Measurements from ENCODE around the gene UVRAG.
A peak's percentile ranks its signal among the peaks of the same experiment; 100 is the strongest.
"Not testable (repeated sequence)": the region's sequence is repeated elsewhere in the genome, so short reads cannot be mapped to it uniquely, and the experiment has no call there.

Gene UVRAG

DNA sequence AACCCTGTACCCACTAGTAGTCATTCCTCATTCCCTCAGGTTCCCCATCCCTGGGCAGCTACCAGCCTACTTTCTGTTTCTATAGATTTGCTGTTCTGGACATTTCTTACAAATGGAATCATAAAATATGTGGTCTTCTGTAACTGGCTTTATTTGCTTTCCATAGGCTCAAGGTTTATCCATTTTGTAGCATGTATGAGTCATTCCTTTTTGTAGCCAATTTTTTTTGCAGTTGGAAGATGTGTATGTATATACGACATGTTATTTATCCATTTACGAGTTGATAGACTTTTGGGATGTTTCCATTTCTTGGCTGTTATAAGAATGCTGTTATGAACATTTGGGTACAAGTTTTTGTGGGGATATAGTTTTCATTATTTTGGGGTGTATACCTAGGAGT is 260.7 kb downstream of the UVRAG start:
- no peak for DNase-seq (ENCODE audit: low spot score)

DNA sequence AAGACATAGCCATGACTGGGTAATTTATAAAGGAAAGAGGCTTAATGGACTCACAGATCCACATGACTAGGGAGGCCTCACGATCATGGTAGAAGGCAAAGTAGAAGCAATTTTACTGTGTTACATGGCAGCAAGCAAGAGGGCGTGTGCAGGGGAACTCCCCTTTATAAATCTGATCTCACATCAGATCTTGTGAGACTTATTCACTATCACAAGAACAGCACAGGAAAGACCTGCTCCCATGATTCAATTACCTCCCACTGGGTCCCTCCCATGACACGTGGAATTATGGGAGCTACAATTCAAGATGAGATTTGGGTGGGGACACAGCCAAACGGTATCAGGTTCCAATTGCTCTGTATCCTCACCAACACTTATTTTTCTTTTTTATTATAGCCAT is 261.2 kb downstream of the UVRAG start:
- not testable (repeated sequence) for DNase-seq (ENCODE audit: low spot score)

DNA sequence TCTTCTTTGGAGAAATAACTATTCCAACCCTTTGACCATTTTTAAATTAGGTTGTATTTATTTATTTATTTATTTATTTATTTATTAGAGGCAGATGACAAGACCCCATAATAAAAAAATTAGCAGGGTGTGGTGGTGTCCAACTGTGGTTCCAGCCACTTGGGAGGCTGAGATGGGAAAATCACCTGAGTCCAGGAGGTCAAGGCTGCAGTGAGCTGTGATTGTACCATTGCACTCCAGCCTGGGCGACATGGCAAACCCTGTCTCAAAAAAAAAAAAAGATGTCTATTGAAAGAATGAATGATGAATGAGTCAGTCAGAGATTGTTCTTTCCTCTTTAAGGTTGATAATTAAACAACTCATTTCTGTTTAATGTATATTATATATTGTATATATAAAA is 261.7 kb downstream of the UVRAG start:
- DNase-seq (ENCODE audit: low spot score) = no peak

DNA sequence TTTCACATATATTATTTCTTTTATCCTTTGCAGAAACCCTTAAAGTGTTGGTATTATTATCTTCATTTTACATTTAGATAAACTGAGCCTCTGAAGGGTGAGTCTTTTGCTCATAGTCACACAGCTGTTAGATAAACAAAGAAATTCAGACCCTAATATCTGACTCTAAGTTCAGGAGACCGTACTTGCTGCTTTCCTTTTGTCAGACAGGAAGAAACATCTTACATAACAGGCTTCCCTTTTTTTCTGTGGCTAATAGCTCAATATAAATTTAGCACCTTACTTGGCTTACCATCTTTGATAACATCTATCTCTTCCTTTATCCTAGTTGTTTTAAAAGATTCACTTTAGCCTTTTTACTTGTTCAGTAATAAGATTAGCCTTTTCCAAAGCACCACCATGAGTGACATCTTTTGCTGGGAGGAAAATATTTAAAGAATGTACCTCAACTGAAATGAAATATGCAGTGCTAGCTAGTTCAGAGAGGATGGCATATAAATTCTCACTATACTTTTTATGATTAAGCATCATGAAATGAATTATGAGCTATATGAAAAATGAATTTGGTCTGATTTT is 262.7 kb downstream of the UVRAG start:
- DNase-seq (ENCODE audit: low spot score) = peak; percentile 26

DNA sequence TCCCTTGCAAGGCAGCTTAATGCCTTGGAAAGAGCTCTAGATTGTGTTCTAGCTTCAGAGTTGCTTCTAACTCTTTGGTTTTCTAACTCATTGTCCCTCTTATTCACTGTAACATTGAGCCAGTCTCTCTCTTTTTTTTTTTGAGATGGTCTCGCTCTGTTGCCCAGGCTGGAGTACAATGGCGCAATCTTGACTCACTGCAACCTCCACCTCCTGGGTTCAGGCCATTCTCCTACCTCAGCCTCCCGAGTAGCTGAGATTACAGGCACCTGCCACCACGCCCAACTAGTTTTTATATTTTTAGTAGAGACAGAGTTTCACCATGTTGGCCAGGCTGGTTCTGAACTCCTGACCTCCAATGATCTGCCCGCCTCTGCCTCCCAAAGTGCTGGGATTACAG is 266.1 kb downstream of the UVRAG start:
- not testable (repeated sequence) for DNase-seq (ENCODE audit: low spot score)

DNA sequence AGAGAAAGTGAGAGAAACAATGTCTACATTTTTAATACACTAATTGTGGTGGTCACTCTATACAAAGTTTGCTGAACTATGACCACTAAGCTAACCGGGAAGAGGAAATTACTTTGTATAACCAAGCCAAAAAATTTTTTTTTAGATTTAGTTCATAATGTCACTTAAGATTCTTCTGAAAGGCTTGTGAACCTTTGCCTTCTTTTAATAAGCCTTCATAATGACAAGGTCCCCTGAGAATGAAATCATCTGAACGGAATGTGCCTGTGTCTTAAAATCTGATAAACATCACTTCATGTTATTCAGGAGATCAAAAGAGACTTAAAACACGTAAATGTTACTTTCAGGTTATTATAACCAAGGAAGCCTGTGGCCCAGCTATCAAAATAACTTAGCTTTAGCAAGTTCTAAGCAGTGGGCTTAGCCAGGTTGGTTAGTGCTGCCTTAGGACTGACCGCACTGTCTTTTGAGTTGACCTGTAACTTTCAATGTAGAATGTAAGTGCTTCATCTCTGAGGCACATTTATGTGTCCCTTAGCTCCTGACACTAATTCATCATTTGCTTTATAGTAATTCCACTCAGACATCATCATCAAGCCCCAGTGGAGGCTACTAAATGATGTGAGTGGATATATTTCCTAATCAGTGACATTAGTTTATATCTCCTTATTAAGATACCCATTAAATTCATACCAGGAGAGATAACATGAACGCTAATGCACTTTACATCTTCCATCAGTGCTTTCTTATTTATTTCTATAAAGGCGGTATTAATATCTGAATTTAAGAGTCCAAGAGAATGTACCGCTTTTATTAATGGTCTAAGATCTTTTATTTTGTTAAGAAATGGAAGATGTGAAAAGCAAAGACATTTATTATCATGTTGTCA is 268.8 kb downstream of the UVRAG start:
- no peak for DNase-seq (ENCODE audit: low spot score)

DNA sequence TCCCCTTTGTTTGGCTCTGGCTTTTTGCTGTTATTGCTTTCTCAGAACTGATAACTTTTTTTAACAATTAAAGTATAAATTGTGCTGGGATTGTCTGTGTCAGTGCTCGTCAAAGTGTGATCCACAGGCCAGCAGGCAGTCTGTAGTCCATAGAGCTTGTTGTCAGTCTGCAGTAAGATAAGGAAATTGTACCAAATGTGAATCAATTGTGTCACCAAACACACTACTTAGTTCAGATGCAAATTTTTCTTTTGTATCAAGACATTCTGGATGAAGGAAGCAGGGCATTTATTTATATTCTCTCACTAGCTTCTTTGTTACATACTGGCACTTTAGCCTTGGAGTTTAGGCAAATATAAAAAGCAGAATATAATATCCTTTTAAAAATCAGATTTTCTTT is 270.3 kb downstream of the UVRAG start:
- DNase-seq (ENCODE audit: low spot score) = no peak

DNA sequence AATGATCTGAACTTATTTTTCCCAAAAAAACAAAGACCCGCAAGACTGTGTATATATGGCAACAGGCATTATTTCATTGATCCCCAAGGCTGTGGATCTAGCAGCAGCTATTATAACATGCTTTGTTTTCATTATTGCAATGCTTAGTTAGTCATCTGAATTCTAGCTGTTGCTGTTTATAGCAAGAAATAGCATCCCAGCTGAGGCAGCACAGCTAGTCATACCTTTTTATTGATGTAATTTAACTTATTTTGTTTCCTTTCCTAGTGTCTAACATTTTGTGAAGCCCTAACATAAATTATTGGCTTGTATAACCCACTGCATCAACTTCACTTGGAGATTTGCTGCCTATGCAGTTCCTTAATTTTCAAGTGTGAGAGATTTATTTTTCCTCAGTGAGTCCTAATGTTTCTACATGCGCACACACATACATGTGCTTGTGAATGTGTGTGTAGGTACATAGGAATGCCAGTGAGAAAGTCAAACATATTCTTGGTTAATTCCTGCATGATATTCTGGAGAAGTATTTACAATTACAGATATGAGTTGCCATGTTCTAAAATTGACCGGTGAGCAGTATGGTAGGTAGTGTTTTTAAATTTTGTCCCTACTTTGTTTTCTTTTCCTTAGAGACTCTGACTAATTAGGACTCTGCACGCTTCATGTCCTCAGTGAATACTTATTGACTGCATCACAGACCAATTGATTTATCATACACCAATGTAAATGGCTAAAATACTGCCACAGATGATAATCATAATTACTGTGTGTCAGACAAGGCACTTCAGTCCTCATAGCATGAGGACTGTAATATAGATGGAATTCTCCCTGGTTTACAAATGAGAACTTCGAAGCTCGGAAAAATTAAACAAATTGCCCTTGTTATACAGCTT is 272.0 kb downstream of the UVRAG start:
- DNase-seq (ENCODE audit: low spot score) = peak; percentile 45

DNA sequence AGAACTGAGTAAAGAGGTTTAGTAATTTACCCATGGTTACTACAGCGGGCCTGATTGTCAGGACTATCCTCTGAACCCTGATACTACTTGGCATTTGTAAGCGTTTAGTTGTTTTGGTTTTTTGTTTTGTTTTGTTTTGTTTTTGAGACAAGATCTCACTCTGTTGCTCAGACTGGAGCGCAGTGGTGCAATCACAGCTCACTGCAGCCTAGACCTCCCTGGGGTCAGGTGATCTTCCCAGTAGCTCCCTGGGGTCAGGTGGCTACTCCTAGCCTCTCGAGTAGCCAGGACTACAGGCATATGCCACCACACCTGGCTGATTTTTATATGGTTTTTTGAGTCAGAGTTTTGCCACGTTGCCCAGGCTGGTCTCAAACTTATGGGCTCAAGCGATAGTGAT is 272.7 kb downstream of the UVRAG start:
- DNase-seq (ENCODE audit: low spot score) = no peak

DNA sequence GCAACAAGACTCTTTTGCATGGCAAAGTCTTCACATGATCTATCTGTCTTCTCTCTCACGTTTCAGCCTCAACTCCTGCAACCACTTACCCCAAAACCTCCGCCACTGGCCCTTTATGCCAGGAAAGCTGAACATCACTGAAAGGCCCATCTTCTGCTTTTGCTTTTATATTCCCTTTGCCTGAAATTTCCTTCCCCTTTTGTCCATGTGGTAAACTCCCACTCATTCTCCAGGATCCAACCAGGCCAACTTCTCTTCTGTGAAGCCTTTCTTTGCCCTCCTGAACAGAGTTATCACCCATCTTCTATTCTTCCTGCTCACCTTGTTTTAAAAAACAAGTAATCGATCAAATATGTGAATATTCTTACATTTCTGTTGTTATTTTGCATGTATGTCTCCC is 273.5 kb downstream of the UVRAG start:
- no peak for DNase-seq (ENCODE audit: low spot score)

DNA sequence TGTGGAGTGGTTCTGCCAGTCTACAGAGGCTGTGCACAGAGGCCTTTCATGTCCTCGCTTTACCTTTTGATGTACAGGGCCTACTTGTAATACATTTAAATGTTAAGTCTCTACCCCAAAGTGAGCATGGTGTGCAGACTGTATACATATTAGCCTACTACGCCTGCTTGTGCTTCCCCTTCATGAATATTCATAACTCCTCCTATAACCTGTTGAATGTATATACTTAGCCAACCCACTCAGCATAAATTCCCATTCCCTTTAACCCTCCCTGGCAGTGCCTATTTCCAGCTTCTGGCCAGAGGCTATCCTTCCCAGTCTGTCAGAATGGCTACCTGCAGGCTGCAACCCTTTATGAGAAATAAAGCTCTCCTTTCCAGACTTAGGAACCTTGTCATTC is 275.2 kb downstream of the UVRAG start:
- no peak for DNase-seq (ENCODE audit: low spot score)

DNA sequence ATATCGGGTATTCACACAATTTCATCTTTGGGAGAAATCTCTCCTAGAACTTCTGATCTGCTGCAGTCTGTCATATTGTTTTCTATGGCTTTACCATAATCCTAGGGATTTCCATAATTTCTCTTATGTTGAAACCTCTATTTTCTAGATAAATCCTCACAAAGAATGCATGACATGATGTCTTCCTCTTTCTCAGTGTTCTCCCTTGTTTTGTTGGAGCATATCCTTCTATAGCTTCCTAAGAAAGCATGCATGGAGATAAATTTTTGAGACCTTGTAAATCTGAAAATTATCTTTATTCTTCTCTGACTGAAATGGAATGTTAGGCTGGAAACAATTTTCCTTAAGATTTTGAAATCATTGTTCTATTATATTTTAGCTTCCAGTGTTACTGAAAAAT is 275.8 kb downstream of the UVRAG start:
- DNase-seq (ENCODE audit: low spot score) = no peak

DNA sequence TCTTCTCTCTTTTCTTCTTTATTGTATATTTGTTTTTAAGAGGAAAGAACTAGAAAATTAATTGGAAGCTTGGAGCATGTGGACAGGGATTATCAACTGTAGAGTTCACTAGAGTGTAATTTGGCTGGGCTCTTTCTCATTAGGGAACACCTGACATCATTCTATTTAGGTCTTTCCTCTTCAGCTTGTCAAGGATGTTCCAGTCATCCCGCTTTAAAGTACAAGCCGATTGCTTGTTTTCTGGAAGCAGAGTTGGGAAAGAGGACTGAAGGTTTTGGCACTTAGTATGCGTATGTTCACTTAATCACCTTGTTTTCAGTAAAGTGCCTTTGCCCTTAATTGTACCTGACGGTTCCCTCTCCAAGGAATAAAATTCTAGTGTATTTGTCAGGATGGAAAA is 279.7 kb downstream of the UVRAG start:
- DNase-seq (ENCODE audit: low spot score) = no peak

DNA sequence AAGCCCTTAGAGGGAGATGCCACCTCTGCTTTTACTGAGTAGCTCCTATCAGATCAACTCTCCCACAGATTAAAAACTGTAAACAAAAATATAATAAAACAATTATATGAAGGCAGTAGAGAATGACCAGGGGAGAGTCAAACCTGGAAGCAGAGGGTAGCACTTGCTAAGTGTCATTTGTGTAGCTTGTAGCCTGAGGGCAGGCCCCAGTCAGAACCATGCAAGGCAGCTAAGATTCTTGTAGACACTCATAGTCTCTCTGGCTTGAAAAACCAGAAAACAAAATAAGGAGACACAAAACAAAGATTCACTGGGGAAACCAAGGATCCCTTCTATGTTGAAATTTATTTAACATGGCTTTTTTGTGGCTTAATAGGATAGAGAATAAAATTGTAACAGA is 280.9 kb downstream of the UVRAG start:
- DNase-seq (ENCODE audit: low spot score) = no peak

DNA sequence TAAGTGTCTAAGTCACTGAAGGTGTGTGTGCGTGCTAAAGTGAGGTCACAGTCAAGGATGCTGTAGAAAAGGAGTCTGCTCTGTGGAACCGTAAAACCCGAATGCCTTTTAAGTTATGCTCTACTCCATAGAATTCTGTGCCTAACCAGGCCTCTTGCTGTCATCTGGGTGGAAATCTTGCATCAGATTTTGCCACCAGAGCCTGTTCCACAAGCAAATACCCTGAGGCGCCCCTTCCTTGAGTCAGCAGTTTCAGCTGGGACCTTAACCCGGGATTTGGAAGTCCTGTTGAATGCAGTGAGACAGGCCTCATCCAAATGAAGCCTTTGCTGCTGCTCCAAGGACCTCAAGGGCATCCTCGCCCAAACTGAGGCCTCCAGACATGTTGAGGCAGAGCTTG is 281.5 kb downstream of the UVRAG start:
- DNase-seq (ENCODE audit: low spot score) = no peak

DNA sequence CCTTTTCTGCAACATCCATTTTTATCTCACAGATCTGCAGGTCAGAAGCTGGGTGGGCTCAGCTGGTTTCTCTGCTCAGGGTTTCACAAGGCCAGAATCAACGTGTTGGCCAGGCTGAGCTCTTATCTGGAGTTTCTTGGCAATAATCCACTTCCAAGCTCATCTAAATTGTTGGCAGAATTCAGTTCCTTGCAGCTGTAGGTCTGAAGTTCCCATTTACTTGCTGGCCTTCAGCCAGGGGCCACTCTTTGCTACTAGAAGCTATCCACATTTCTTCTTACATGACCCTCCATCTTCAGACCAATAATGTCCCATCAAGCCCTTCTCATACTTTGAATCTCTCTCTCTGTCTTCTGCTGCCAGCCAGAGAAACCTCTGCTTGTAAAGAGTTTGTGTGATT is 287.8 kb downstream of the UVRAG start:
- DNase-seq (ENCODE audit: low spot score) = no peak

DNA sequence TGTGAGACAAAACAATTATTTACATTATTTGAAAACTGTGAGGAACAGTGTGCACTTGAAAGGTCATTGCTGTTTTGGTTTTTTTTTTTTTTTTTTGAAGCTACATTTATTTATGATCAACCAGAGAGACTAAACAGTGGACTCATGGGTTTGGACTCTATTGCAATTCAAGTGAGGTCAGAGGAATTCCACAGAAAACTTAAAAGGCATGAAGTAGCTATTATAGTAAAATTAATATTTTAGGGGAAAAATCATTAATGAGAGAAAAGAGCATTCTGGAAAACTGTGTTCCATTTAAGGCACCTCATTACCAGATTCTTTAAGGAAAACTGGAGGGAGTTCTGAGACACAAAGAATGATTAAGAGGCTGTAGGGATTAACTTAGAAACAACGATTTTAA is 288.4 kb downstream of the UVRAG start:
- no peak for DNase-seq (ENCODE audit: low spot score)

DNA sequence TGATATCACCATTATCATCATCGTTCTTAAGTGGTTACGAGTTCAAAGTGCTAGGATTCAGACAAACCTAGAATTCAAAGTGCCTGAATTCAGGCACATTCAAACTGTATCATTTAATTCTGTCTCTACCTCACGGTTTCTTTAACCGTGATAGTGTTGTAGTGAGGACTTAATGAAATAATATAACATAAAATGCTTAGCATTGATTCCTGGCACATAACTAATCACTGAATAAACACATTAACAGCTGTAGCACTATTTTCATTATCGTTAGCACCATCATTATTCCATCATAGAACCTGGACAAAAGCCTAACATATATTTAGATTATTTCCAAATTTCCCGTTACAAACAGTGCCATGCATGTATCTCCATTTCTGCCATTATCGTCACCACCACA is 289.3 kb downstream of the UVRAG start:
- no peak for DNase-seq (ENCODE audit: low spot score)

DNA sequence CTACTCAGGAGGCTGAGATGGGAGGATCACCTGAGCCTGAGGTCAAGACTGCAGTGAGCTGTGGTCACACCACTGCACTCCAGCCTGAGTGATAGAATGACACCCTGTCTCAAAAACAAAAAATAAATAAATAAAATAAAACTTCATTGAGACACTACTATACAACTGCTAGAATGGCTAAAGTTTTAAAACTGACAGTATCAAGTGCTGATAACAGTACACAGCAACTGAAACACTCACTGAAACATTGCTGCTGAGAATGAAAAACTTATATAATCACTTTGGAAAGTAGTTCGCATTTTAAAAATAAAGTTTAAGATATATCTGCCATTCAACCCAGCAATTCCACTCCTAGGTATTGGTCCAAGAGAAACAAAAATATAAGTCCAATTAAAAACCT is 290.6 kb downstream of the UVRAG start:
- DNase-seq (ENCODE audit: low spot score) = no peak

DNA sequence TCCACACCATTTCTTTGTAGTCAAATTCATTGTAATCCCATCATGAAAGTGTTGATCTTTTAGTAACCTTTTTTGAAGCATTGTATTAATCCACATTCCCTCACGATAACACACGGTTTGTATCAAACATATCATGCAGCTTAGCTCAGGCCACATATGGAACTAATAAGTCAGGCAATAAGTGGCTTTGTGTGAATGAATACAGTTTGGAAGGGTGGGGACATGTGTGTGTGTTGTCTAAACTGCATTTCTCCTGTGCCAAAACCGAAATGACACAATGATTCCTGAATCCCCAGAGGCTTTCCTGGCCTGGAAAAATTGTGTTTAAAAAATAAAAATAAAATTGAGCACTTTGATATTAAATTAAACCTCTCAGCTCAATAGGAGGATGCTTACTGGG is 293.0 kb downstream of the UVRAG start:
- DNase-seq (ENCODE audit: low spot score) = no peak

DNA sequence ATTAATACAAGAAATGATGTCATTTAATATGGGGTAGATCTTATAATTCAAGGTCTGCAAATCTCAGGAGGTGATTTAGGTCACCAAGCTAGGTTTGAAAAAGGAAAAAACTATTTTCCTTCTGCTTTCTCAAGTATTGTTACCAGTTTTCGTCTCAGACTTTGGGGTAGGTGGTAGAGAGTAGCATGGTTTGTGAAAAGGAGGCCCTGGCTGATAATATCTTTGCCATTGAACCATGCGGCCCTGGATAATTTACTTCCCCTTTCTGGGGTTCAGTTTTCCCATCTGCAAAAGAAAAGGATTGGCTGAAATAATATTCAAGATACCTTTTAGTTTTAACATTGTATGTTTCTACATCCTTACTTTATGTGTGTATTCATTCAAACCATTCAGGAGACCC is 299.2 kb downstream of the UVRAG start:
- DNase-seq (ENCODE audit: low spot score) = no peak

DNA sequence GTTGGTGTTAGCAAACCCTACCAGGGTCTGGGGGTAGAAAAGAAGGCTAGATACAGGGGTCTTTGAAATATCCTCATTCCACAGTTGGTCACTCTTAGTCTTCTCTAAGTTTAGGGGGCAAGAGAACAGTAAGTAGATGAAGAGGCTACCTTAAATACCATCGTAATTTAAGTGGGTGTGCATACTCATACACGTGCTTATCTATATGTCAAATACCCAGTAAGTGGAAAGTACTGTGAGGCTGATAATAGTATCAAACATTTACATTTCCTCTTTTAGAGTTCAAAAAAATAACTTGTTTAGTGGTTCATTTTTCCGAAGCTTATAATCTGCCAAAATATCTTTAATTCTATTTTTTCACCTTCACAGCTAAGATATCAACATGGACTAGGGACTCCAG is 300.5 kb downstream of the UVRAG start:
- DNase-seq (ENCODE audit: low spot score) = no peak

DNA sequence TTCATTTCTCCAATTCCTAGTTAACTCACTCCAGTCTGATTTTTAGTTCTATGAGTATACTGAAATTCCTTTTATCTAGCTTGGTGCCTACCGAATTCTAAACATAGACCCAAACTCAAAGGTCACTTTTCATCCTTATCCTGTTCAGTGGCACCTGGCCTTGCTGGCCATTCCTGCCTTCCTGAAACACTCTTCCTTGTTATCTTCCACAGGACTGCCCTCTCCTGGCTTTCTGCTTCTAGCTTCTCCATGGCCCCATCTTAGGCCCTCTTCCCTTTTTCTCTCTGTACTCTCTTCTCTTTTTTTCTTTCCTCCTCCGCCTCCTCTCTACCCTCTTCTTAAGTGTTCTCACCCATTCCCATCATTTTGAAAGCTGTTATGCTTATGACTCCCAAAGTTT is 304.0 kb downstream of the UVRAG start:
- DNase-seq (ENCODE audit: low spot score) = no peak

Data from hepatic stellate cell (primary cell).